Posterior vena cava (tissue), 2 donors: ENCODE measurements around the gene LRFN2. TPM values are rescaled to one million over a fixed set of nuclear protein-coding genes. Genes with fewer than 3 reads are reported as not detected.

ENCODE experiments used
- DNase-seq: peaks from one replicate; pipeline ENCODE4 v3.0.0-alpha.2; 2020; ENCODE audit warnings: low spot score
- intact Hi-C, 2 donors: fragments of 100-400 bp; cut with DNase I; formaldehyde crosslinking; loops; one replicate each; pipeline versions ENCODE4 v1.14.1 to v1.14.2; 2022 to 2023
- total RNA-seq, 2 donors: library from RNA; stranded (reverse); fragmentation: NEBNext Ultra II Directional; extraction: Animal tissue kit (Norgen Biotek cat#: 25700); gene quantifications; one replicate each; pipeline ENCODE4 v1.2.1, GENCODE V29; 2021
- donor health status: DM: yes; HTN: yes; CAD: no.
- donor health status: DM: yes; HTN: yes; CAD: no.

Gene LRFN2
- total RNA-seq, 2 donors from 2014 or later, result not detected

DNA sequence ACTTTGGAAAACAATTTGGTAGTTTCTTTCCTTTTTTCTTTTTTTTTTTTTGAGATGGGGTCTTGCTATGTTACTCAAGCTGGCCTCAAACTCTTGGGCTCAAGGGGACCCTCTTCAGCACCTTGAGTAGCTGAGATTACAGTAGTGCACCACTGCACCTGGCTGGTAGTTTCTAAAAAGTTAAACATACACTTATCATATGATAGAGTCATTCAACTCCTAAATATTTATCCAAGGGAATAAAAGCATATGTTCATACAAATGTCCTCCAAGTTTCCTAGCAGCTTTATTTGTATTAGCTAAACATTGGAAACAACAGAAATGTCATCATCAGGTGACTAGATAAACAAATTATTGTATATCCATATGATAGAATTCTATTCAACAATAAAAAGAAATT is 213.9 kb downstream of the LRFN2 start:
- intact Hi-C loops, result no loop called here

DNA sequence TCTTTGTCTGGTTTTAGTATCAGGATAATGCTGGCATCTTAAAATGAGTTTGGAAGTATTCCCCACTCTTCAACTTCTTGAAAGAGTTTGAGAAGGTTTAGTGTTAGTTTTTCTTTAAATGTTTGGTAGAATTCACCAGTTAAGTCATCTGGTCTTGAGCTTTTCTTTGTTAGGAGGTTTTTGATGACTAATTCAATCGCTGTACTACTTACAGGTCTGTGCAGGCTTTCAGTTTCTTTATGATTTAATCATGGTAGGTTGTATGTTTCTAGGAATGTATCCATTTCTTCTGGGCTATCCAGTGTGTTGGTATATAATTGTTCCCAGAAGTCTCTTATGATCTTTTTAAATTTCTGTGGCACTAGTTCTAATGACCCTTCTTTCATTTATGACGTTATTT is 215.5 kb downstream of the LRFN2 start:
- intact Hi-C loops, result no loop called here
- DNase-seq, result no peak

More for the DNA sequence above, 213.9 kb downstream of the LRFN2 start:
- no peak for DNase-seq

DNA sequence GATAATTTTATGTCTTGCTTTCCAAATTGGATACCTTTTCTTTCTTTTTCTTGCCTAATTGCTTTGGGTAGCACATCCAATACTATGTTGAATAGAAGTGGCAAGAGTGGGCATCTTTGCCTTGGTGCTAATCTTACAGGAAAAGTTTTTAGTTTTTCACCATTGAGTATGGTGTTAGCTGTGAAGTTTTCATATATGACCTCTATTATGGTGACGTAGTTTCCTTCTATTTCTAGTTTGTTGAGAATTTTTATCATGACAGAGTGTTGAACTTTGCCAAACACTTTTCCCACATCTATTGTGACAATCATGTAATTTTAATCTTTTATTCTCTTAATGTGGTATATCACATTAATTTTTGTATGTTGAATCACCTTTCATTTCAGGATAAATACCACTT is 216.1 kb downstream of the LRFN2 start:
- intact Hi-C loops, result no loop called here
- no peak for DNase-seq

DNA sequence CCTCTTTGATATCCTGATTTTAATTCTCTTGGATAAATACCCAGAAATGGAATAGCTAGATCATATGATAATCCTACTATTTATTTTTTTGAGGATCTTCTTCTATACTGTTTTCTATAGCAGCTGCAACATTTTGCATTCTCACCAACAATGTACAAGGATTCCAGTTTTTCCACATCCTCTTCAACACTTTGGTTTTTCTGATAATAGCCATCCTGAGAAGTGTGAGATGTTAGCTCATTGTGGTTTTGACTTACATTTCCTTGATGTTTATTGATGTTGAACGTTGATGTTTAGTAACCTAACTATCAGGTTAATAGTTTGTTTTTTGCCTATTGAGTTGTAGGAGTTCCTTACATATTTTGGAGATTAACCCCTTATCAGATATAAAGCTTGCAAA is 217.3 kb downstream of the LRFN2 start:
- DNase-seq, result no peak
- intact Hi-C loops, result no loop called here

DNA sequence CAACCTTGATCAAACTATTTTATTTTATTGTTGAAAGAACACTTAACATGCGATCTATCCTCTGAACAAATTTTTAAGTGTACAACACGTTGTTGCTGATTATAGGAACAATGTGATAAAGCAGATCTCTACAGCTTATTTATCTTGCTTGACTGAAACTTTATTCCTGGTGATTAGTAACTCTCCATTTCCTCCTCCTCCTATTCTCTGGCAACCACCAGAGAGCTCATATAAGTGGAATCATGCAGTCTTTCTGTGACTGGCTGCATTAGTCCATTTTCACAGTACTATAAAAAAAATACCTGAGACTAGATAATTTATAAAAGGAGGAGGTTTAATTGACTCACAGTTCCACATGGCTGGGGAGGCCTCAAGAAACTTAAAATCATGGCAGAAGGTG is 218.1 kb downstream of the LRFN2 start:
- no peak for DNase-seq
- intact Hi-C loops, result no loop called here

DNA sequence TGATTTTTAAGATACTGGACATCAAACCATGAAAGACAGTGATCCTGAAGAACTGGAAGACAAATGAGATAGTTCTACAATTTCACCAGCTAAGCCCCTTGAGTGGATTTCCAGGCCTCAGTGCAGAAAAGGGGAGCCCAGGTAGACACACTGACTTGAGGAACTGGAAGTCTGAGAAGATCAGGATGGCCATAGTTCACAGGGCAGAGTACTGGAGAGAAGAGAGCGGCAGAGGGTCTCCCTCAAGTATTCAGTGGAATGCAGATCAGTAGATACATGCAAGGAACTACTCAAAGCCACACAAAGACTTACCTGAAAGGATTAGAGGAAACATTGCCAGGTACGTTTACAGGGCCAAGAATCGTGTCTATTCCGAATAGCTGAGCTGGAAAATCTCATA is 224.3 kb downstream of the LRFN2 start:
- no peak for DNase-seq

DNA sequence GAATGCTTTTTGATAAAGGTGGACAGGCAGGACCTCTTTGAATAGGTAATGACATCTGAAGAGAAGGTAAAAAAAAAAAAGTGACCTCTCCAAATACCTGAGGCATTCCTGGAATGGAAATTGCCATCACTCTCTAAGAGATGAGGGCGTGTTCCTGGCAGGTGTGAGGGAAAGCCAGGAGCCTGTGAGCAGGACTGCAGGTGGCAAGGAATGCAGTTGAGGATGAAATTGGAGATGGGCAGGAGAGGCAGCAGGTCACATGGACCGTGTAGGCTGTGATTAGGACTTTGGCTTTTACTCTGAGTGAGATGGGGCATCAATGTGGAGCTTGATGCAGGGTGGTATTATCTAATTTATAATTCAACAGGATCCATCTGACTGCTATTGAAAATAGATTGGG is 227.4 kb downstream of the LRFN2 start:
- intact Hi-C loops, result no loop called here
- DNase-seq, result no peak

More for the DNA sequence above, 224.3 kb downstream of the LRFN2 start:
- intact Hi-C loops, result no loop called here

DNA sequence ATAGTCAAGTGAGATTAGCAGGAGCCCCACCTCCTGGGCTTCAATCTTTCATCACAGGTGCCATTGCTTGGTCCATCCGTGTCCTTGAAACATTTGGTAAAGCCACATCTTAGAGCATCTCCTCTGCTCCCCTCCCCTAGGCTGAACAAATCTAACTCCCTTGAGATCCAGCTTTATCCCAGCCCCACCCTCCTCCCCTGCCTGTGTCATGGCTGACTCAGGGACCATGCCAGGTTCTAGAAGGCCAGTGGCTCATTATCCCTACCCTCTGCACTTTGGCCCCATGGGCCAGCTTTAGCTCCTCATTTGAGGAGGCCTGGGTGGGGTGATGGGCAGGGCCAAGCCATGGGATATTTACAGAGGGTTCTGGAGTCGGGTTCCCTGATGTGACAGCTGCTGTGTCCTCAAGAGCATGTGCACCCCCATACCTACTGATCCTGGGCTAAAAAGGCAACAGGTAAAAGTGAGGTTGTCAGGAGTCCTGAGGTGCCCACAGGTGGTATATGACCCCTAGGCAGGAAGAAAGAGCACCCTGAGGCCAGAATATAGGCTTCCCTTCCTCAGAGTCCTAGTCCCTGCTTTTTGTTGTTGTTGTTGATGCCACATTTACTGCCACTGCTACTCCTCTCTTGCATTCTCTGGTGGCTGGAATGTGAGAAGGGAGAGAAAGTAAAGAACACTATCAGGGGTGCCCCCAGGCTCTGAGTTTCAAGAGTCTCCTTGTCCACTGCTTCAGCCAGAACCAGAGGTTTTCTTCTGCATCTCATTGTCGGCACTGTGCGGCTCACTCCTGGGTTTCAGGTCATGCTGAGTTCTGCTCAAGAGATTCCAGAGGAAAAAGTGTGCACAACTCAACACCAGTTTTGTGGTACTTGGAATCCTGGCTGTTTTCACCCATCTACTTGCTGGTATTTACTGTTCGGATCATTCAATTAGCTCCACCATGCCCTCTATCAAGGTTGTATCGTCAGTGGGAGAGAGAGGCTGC is 228.4 kb downstream of the LRFN2 start:
- intact Hi-C loops, result no loop called here
- DNase-seq, result no peak

DNA sequence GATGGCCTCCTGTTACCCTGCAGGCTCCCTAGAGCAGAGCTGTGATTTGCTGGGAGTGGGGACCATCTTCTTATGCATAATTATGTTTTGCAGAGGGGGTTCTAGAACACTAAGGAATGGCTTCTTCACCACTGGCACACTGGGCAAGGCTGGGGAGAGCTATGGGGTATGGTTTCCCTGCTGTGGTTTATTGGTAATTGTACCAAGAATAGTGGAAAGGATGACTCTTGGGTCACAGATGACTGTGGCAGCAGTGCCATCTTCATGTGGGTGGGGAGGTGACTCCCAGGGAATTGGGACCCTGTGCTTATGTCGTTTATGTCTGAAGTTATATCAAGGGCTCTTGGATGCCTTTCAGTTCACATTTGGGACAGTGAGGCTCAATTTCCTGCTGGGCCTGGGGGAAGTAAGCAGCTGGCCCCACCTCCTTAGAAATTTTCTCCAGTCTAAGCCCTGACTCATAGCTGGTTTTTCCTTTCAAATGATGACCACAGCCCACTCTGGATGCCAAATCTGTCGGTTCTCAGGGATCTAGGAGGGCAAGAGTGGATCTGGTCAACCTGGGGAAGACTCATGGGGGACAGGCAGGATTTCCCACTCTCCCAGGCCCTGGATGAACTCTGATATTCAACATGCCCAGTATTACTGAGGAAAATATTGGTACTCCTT is 230.8 kb downstream of the LRFN2 start:
- intact Hi-C loops, result no loop called here
- DNase-seq, result no peak

DNA sequence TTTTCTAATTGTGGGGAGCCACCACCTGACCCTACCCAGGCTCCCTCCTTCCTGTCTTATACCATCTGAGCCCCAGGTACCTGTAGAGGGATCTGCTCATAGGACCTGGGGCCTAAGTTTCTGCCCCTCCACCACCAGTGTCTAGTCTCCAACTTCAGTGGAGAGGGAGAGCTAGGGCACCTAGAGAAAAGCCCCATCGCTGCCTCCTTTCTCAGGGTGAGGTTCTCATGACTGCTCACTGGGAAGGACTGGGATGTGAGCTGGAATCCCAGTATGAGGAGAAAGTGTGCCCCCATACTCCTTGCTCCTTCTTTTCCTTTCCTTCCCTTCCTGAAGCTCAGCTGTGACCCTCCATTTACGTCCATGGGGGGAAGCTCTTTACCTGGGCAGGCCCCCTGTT is 231.6 kb downstream of the LRFN2 start:
- DNase-seq, result no peak
- intact Hi-C loops, result no loop called here

DNA sequence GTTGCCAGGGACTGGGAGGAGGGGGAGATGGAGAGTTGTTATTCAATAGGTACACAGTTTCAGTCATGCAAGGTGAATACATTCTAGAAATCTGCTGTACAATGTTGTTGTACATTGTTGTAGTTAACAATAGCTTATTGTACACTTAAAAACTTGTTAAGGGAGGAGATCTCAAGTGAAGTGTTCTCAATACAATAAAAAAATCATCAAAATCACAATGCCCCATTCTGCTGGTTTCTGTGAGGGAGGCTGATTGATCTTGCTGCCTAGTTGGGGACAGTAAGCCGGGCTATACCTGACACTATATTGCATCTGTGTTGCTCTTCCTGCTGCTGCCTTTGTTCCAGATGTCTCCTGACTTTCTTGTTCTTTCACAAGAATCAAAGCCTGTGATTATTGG is 232.1 kb downstream of the LRFN2 start:
- intact Hi-C loops, result no loop called here
- DNase-seq, result no peak

DNA sequence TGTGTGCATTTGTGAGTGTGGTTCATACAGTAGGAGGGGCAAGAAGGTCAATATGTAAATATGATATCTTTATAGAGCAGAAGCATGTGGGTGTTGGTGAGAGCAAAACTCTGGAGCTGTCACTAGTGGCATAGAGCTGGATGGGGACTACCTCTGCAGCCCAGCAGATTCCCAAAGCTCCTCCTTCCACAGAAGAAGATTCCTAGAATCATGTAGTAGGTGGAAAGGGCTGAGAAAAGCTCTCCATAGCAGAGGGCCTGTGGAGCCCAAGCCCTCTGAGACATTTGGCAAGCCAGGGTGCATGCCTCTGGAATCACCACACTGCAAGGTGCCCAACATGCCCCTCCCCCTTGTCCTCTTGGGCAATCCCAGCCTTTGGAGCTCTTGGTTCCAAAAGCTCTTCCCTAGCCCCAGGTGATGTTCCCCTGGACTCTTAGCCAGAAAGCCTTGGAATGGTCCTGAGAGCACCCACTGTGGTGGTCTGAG is 233.2 kb downstream of the LRFN2 start:
- intact Hi-C loops, result no loop called here

DNA sequence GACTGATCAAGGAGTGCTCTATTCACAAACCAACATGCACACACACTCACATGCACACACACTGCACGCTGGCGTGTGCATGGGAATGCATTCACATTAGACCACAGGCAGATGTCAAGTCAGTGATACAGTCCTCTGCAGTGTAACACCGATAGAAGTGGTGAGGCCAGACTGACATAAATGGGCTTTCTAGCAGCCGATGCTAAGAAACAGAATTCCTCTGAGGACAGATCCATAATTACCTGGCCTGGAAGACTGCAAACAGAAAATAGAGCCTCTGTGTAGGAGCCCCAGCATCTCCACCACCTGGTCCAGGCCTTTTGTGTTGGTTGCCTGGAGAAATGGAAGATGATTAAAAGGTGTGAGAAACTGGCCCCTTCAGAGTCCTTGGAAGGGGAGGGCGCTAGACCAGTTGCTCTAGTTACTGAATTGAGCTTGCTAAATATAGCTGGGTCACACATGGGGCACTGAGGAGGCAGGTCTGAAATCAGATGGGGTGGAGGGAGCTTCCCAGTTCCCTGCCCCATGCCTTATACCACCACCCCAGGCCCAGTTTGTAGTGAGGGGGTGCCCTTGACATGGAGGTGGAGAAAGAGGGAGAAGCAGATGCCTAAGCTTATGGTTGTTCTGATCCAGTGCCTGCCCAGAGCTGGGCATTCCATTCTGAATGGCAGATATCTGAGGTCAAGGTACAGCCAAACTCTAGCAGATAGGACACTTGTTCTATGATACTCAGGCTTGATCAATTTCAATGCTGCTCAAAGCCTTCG is 233.8 kb downstream of the LRFN2 start:
- DNase-seq, result no peak
- intact Hi-C loops, result no loop called here

More for the DNA sequence above, 233.2 kb downstream of the LRFN2 start:
- DNase-seq, result no peak

DNA sequence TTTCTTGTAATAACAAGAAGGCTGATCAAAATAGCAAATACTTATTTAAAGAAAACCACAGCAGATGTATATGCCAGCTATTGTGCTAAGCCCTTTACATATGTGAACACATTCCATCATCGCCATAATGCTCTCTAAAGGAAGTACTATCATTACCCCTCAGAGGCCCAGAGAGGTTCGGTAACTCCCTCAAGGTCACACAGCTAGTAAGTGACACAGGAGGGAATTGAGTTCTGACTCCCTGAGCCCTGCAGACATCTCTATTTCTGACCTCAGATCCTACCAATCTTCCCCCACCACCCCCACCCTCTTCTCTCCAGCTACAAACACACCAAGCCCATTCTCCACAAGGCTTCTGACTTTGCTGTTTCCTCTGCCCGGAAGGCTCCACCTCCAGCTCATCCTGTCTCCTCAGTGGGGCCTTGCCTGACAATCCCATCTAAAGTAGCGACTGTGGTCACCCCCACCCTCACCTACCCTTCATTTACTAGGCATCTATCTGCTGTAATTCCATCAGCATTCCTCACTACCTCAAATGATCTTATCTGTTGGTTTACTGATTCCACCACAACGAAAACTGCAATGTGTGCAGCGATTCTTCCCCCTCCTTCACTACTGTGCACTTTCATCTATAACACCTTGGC is 234.5 kb downstream of the LRFN2 start:
- DNase-seq, result no peak
- intact Hi-C loops, result no loop called here

DNA sequence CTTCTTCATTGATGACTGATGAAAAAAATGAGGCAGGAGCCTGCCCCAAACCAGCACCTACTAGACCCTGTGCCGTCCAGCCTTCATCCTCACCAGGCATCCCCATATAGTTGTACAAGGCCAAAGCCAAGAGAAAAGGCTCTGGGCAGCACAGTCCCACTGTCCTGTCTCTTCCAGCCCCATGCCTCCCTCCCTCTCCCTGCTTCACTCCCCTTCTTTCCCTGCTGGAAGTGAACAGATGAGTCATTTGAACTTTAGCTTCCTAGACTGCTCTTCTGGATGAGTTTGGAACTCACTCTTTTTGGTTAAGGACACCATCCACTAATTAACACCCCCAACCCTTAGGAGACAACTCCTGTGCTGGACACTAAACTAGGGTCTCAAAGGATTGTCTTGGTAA is 235.2 kb downstream of the LRFN2 start:
- intact Hi-C loops, result no loop called here
- DNase-seq, result no peak

DNA sequence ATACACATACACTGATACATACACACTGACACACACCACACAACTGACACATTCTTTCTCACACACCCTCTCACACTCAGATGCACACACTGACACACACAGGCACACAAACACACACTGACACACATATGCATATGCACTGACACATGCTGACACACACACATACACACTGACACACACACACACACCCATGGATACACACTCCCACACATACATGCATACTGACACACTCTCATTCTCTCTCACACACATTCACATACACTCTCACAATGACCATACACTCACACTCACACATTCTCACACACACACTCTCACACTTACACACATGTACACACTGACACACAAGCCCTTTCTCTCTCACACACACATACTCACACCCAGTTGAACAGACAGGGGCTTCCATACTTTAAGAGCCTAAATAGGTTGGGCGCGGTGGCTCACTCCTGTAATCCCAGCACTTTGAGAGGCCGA is 236.4 kb downstream of the LRFN2 start:
- no peak for DNase-seq
- intact Hi-C loops, result no loop called here

DNA sequence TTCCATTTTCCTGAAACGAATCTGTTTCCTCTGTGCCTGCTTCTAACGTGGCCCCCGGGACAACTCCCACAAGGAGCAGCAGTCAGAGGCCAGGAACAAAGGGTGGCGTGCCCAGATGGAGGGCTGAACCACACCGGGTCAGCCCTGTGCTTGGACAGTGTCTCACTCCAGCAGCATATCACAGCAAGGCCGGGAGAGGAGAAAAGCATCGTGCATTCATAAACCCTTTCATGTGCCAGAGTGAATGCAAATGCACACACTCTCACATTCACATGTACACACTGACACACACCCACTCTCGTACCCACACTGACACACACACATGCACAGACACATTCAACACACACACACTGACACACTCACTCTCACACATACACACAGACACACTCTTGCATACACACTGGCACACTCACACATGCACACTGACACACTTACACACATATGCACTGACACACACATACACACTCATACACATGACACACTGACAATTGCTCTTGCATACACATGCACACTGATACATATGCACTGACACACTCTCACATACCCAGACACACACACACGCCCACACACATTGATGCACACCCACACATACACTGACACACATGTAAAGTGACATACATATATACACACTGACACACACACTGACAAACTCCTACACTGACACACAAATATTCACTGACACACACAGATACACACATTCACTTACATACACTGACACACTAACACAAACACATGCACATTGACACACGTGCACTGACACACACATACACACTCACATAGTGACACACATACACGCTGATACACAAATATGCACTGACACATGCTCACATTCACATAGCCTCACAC is 237.0 kb downstream of the LRFN2 start:
- no peak for DNase-seq

More for the DNA sequence above, 237.0 kb downstream of the LRFN2 start:
- intact Hi-C loops, result no loop called here
